GM12801 (cell line): Measurements from ENCODE around the gene RTL1.

Source experiments
- CTCF ChIP-seq: IDR thresholded peaks from one replicate; pipeline ENCODE4 v1.5.1; 2011; ENCODE audit warnings: control low read depth; ENCODE audit not compliant: insufficient read length; ENCODE audit errors: extremely low read depth

Gene RTL1

DNA sequence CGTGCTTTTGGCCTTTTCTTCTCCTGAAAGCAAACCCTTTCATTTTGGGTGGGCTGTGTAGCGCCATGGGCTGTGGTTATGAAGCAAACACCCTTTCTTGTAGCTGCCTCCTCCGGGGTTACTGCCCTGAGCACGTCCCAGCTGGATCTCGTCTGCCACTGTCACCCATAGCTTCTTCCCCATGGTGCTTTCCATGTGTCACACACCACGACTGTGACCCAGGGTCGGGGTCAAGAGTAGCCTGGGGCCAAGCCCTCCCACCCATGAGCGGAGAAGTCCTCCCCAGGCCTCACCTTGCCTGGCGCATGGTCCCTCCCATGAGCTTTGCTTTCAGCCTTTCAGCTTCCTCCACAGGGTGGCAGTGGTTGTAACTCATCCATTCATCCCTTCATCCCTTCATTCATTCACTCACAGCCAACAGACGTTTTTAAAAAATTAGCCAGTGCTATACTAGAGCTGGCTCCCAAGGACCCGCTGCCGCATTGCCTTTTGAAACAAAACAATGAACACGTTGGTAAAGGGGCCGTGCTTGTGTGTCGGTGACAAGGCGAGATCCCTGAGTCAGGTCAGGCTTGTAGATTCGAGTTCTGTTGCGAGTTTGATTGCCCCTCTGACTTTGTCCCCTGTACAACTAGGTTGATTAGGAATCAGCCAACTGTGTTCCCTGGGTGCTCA is 48.1 kb downstream of the RTL1 start:
- TF ChIP-seq CTCF = no peak

DNA sequence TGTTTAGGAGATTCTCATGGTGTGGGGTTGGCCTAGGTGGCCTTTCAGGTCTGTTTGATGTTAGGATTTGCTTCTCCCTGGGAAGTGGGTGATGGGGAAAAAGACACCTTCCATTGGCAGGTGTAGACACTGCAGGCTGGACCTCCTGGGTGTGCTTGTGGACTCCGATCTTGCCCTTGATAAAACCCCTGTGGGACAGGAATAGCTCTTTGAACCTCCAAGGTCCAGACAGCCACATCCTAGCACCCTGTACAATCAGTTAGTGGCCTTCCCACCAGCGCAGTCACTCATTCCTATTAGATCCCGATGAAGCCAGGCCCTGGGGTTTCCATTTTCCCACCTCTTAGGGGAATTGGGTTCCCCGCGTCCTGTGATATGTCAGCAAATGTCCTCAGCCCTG is 49.1 kb downstream of the RTL1 start:
- TF ChIP-seq CTCF = no peak

DNA sequence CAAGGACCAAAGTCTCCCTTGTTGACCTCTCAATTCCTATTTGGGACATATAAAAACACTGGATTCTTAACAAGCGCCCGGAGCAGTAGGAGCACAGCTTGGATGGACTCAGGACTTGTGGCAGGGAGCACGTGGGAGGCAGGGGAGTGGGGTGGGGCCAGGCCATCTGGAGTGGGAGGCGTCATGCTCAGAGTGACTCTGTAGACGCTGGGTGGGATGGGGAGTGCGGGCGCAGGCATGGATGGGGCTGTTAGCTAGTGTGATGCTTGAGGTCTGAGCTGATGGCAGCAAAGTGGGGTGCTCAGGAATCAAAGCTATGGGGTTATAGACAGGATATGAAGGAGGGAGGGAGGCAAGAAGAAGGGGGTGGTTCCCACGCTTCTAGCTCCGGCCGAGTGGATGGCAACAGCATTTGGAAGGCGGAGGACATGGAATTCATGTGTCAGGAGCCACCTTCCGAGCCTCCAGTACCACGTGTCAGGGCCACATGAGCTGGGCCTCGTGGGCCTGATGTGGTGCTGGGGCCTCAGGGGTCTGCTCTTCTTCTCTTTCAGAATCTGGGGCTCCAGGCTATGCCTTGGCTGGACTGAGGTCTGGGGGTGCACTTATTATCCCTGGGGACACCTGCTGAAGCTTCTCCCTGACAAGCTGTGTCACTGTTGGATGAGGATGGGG is 51.4 kb downstream of the RTL1 start:
- TF ChIP-seq CTCF = no peak

GRCh38 chr14:100851586-100851916 is 52.0 kb downstream of the RTL1 start:
- TF ChIP-seq CTCF = no peak

GRCh38 chr14:100850841-100851585 is 52.5 kb downstream of the RTL1 start:
- TF ChIP-seq CTCF = no peak

DNA sequence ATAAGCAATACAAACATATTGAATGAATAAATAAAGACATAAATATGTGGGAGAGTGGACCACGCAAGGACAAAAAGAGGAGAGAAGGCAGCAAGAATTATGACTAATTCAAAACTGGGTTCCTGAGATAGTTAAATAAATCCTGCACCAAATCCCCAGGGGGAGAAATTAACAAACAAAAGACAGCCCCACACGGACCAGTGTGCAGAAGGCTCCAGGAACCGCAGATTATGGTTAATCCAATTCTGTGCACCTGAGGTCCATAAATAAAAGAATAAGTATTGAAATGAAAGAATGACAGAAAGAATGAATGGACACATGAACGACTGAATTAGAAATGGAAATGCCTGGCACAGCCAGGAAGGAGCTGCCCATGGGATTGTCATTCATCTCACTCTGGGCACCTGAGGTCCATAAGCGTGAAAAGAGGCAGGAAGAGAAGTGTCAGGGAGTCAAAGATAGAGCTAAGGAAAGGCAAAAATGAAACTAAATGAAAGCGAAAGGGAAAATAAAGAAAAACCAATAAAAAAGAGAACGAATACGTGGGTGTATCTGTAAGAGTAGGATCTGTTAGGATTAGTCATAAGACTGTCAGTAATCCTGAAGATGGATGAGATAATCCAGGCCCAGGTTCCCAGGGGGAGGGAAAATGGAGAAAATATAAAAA is 54.3 kb downstream of the RTL1 start:
- no peak for TF ChIP-seq CTCF

- TF ChIP-seq CTCF = no peak
Measured at GRCh38 chr14:100846309-100846859, 57.1 kb downstream of the RTL1 start.
